ENCODE results near the gene IFT81.
"Not testable (repeated sequence)": the region's sequence is repeated elsewhere in the genome, so short reads cannot be mapped to it uniquely, and the experiment has no call there.

The IFT81 gene

GRCh38 chr12:110252716-110253115, 128.6 kb downstream of the IFT81 start:
- H3K79me2 ChIP-seq (ENCODE audit: low read length) = no peaks in the 10 kb centered on the region
- no peak overlapping the region for H3K27ac ChIP-seq (ENCODE audit: low read length)
- H3K27me3 ChIP-seq (ENCODE audit: low read depth, low read length) = no peaks in the 10 kb centered on the region
- no peaks in the 10 kb centered on the region for H4K20me1 ChIP-seq (ENCODE audit: insufficient read depth, low read length)
- H3K4me1 ChIP-seq (ENCODE audit: low read length) = no peaks in the 10 kb centered on the region
- H3K4me3 ChIP-seq (ENCODE audit: low read length) = no peak overlapping the region
- H3K36me3 ChIP-seq (replicated peaks; ENCODE audit: low read depth, low read length) = no peaks in the 10 kb centered on the region
- H3K9me3 ChIP-seq (ENCODE audit: insufficient read depth, low read length) = no peaks in the 10 kb centered on the region
- no peak overlapping the region for H3K9ac ChIP-seq (ENCODE audit: low read length)
- H3K4me2 ChIP-seq (ENCODE audit: low read length) = no peak overlapping the region
- no peak for TF ChIP-seq EZH2phosphoT487 (IDR thresholded peaks at IDR 0.05; ENCODE audit: low read depth)
- no peak for TF ChIP-seq CTCF (IDR thresholded peaks at IDR 0.05; ENCODE audit: low read depth, low read length)
- no peak overlapping the region for H2AFZ ChIP-seq (ENCODE audit: low read depth, low read length)

GRCh38 chr12:110253176-110253575, 129.0 kb downstream of the IFT81 start:
- Histone ChIP-seq H3K9ac (ENCODE audit: low read length) (no peak overlapping the region), H3K9me3 (ENCODE audit: insufficient read depth, low read length) (no peaks in the 10 kb centered on the region), H3K36me3 (replicated peaks; ENCODE audit: low read depth, low read length) (no peaks in the 10 kb centered on the region), H3K27ac (ENCODE audit: low read length) (no peak overlapping the region), H3K4me1 (ENCODE audit: low read length) (no peaks in the 10 kb centered on the region), H3K4me2 (ENCODE audit: low read length) (no peak overlapping the region), H4K20me1 (ENCODE audit: insufficient read depth, low read length) (no peaks in the 10 kb centered on the region), H3K79me2 (ENCODE audit: low read length) (no peaks in the 10 kb centered on the region), H2AFZ (ENCODE audit: low read depth, low read length) (no peak overlapping the region), H3K4me3 (ENCODE audit: low read length) (no peak overlapping the region), H3K27me3 (ENCODE audit: low read depth, low read length) (no peaks in the 10 kb centered on the region)
- no peak for TF ChIP-seq CTCF (IDR thresholded peaks at IDR 0.05; ENCODE audit: low read depth, low read length)
- TF ChIP-seq EZH2phosphoT487 (IDR thresholded peaks at IDR 0.05; ENCODE audit: low read depth) = no peak

GRCh38 chr12:110254971-110255540, 130.9 kb downstream of the IFT81 start:
- Histone ChIP-seq H3K9me3 (ENCODE audit: insufficient read depth, low read length) (no peaks in the 10 kb centered on the region), H3K36me3 (replicated peaks; ENCODE audit: low read depth, low read length) (no peaks in the 10 kb centered on the region), H3K27me3 (ENCODE audit: low read depth, low read length) (no peaks in the 10 kb centered on the region), H3K79me2 (ENCODE audit: low read length) (no peaks in the 10 kb centered on the region), H3K4me3 (ENCODE audit: low read length) (no peak overlapping the region), H3K4me1 (ENCODE audit: low read length) (no peaks in the 10 kb centered on the region), H3K4me2 (ENCODE audit: low read length) (no peak overlapping the region), H4K20me1 (ENCODE audit: insufficient read depth, low read length) (no peaks in the 10 kb centered on the region), H3K27ac (ENCODE audit: low read length) (no peak overlapping the region), H2AFZ (ENCODE audit: low read depth, low read length) (no peak overlapping the region), H3K9ac (ENCODE audit: low read length) (no peak overlapping the region)
- no peak for TF ChIP-seq EZH2phosphoT487 (IDR thresholded peaks at IDR 0.05; ENCODE audit: low read depth)
- TF ChIP-seq CTCF (IDR thresholded peaks at IDR 0.05; ENCODE audit: low read depth, low read length) = no peak

GRCh38 chr12:110255890-110256456, 131.8 kb downstream of the IFT81 start:
- H3K9me3 ChIP-seq (ENCODE audit: insufficient read depth, low read length) = not testable (repeated sequence)

More at GRCh38 chr12:110255890-110256456, 131.8 kb downstream of the IFT81 start:
- H2AFZ ChIP-seq (ENCODE audit: low read depth, low read length); H3K4me3 ChIP-seq (ENCODE audit: low read length); H3K36me3 ChIP-seq (replicated peaks; ENCODE audit: low read depth, low read length); H4K20me1 ChIP-seq (ENCODE audit: insufficient read depth, low read length); H3K4me1 ChIP-seq (ENCODE audit: low read length); H3K79me2 ChIP-seq (ENCODE audit: low read length); H3K9ac ChIP-seq (ENCODE audit: low read length); H3K4me2 ChIP-seq (ENCODE audit: low read length); H3K27ac ChIP-seq (ENCODE audit: low read length); H3K27me3 ChIP-seq (ENCODE audit: low read depth, low read length): not testable (repeated sequence)
